GM19099 (cell line): ENCODE results near the gene PTPDC1.

ENCODE experiments used
- POLR2A ChIP-seq: IDR thresholded peaks from 3 replicates; pipeline ENCODE4 v1.6.1; 2011; ENCODE audit warnings: low read depth; ENCODE audit not compliant: insufficient read length; ENCODE audit errors: extremely low read depth

Gene PTPDC1

GRCh38 chr9:94083384-94083783 is 880 bp upstream of the PTPDC1 start:
- no peak for TF ChIP-seq POLR2A

- no peak for TF ChIP-seq POLR2A
These were observed 887 bp downstream of the PTPDC1 start for GRCh38 chr9:94085062-94085639.

DNA sequence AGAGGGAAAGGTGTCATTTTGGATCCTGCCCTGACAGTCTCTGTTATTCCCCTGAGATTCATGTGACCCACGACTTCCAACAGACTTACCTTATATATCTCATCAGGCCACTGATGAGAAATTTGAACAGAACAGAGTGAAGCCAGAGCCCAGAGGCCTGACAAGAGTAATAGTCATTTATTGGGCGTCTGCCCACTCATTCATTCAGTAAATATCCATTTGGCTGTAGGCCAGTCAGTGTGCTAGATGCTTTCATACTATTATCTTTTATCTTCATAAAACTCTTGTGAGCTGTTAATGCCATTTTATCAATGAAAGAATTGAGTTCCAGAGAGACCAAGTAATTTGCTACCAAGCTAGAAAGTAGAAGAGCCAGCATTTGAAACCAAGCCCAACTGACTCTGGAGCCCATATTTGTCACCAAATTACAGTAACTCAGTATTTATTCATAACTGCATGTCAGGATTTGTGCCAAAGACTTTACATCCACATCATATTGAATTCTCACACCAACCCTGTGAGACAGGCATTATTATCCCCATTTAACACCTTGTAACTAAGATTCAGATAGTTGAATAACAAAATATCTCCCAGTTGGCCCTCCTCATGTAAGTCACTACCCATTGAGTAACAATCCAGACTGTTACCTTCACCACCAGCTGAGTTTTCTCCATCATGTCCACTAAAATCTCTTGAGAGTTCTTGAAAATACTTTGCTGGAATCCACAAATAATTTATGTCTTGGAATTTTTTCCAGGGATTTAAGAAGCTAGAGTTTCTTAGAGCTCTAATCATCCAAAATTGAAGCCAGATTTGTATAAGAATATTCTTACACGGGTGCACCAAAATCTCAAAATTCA is 2.5 kb downstream of the PTPDC1 start:
- TF ChIP-seq POLR2A = no peak

DNA sequence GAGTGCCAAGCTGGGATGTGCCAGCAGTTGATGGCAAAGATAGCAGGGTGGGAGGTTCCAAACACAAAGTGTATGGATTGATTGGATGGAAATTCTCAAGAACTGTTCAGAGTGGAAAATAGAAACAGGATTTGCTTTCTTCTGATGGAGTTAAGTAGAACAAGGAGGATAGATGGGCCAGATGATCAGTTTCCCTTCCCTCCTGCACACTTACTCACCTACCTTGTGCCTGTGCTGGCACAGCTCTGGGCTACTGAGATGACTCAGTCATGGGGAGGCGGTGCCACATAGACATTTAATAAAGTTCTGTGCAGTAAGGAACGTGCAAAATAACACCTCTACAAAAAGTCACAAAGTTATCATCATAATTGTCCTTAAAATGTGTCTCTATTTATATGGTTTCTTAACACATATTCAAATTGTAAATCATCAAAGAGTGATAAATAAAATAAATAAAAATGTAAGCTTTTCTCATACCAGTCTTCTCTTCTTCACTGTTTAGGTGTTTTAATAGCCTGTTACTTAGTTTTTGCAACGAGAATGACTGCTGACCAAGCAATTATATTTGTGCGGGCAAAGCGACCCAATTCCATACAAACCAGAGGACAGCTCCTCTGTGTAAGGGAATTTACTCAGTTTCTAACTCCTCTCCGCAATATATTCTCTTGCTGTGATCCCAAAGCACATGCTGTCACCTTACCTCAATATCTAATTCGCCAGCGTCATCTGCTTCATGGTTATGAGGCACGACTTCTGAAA is 12.7 kb downstream of the PTPDC1 start:
- no peak for TF ChIP-seq POLR2A

GRCh38 chr9:94097788-94098414 is 13.6 kb downstream of the PTPDC1 start:
- no peak for TF ChIP-seq POLR2A

DNA sequence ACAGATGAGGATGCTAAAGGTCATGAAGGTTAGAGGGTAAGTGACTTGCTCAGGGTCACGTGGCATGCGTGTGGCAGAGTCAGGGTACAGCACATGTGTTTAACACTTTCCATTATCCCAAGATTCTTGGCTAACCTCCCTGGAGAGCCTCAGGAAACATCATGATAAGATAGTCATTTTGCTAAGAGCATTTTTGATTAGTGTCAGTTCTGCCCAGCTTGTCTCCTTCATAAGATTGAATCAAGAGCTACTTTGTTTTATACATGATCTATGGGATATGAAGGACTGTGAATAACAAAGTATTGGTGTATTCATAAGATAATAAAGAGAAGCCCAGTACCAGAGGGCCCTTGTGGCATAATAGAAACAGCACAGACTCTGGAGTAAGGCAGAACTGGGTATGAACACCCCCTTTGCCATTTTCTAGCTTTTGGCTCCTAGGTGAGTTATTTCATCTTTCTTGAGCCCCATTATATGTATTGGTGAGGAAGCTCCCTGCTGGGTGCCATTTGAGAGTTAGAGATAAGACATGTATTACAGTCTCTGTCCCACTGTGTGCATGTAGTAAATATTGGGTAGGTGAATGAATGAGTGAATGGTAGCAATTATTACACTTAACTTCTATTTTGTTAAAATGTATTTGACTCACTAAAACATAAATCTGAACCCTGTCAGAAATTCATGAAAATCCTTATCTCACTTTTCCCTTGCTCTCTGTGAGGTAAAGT is 16.1 kb downstream of the PTPDC1 start:
- no peak for TF ChIP-seq POLR2A

DNA sequence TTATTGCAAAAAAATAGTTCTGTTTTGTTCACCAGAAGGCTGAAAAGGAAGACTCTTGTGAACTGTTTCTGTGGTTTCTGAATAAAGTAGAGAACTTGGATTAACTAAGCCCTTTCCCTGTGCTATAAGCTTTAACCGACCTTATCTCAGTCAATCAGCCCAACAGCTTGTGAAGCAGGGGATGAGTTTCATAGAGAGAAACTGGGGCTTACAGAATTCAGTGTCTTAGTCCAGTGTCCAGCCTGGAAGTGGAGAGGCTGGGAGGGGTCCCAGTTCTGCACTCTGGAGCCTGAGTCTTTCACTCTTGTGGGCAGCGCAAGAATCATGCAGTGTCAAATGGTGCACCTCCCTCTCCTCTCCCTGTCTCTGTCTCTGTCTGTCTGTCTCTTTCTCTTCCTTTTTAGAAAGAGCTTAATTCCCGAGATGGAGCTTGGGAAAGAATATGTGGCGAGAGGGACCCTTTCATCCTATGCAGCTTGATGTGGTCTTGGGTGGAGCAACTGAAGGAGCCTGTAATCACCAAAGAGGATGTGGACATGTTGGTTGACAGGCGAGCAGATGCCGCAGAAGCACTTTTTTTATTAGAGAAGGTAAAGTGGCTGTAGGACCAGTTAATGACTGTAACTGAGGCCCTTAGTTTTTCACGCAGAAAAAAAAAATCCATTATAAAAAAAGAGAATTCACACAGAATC is 17.0 kb downstream of the PTPDC1 start:
- no peak for TF ChIP-seq POLR2A

DNA sequence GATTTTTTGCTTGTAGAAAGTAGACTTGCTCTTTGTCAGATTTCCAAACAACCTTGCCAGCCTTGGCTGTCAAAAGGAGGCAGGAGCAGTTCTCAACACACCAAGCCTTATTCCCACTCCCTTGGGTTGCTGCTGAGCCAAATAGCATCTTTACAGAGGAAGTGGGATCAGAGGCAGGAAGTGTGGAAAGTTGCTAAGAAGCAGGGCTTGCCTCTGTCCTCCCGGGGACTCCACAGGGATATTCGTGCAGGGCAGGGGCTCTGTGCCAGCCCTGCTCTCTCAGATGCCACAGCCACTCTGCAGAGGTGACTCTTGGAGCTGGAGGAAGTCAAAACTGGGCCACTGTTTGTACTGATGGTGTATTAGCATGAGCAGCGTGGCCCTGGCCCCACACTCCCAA is 24.3 kb downstream of the PTPDC1 start:
- TF ChIP-seq POLR2A = no peak

- TF ChIP-seq POLR2A = no peak
These were observed 26.6 kb downstream of the PTPDC1 start for GRCh38 chr9:94110821-94111252.

DNA sequence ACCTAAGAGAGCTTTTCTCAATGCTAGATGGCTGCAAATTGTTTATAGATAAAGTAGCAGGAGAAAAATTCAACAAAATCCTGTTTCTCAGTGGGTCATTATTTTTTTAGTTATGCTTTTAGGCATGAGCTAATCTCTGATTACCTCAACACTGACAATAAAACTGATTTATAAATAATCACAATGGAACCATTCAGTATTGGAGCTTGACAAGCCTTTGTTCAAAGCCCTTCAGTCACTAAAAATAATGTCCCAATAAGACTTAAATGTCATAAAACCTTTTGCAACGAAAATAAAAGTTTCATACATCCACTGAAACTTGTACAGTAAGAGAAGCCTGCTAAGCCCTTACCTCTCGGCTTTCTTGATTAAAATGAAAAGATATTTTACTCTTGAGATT is 27.2 kb downstream of the PTPDC1 start:
- no peak for TF ChIP-seq POLR2A

- TF ChIP-seq POLR2A = no peak
These were observed 28.6 kb downstream of the PTPDC1 start for GRCh38 chr9:94112716-94113465.

GRCh38 chr9:94120854-94121376 is 36.7 kb downstream of the PTPDC1 start:
- TF ChIP-seq POLR2A = no peak

GRCh38 chr9:94126844-94127243 is 42.6 kb downstream of the PTPDC1 start:
- TF ChIP-seq POLR2A = no peak
